HEK293 (cell line): ENCODE results near the gene ACTR3C.
"Not testable (repeated sequence)": the region's sequence is repeated elsewhere in the genome, so short reads cannot be mapped to it uniquely, and the experiment has no call there.

Source experiments
- EGR2 ChIP-seq: fragments of 450-650 bp; formaldehyde crosslinking; IDR thresholded peaks from 2 replicates; pipeline ENCODE4 v1.5.1; 2016; ENCODE audit warnings: low read depth, missing biosample characterization, missing genetic modification characterization
- KLF1 ChIP-seq: fragments of 450-650 bp; formaldehyde crosslinking; IDR thresholded peaks from 2 replicates; pipeline ENCODE4 v1.5.1; 2016; ENCODE audit warnings: missing biosample characterization, missing genetic modification characterization
- MYNN ChIP-seq: fragments of 450-650 bp; formaldehyde crosslinking; IDR thresholded peaks from 2 replicates; pipeline ENCODE4 v1.5.1; 2016; ENCODE audit warnings: missing biosample characterization, missing genetic modification characterization, borderline replicate concordance
- PRDM6 ChIP-seq: fragments of 450-650 bp; formaldehyde crosslinking; IDR thresholded peaks from 2 replicates; pipeline ENCODE4 v1.5.1; 2017; ENCODE audit warnings: missing biosample characterization, missing genetic modification characterization
- RBAK ChIP-seq: fragments of 450-650 bp; formaldehyde crosslinking; IDR thresholded peaks from 2 replicates; pipeline ENCODE4 v1.5.1; 2016; ENCODE audit warnings: missing biosample characterization, missing genetic modification characterization
- ZBTB1 ChIP-seq: fragments of 450-650 bp; formaldehyde crosslinking; IDR thresholded peaks from 2 replicates; pipeline ENCODE4 v1.5.1; 2016; ENCODE audit warnings: missing biosample characterization, missing genetic modification characterization
- ZBTB10 ChIP-seq: fragments of 450-650 bp; formaldehyde crosslinking; IDR thresholded peaks from 2 replicates; pipeline ENCODE4 v1.5.1; 2016; ENCODE audit warnings: missing biosample characterization, missing genetic modification characterization
- ZFP37 ChIP-seq: fragments of 450-650 bp; formaldehyde crosslinking; IDR thresholded peaks from 2 replicates; pipeline ENCODE4 v1.5.1; 2016; ENCODE audit warnings: missing biosample characterization, missing genetic modification characterization
- ZNF146 ChIP-seq: fragments of 450-650 bp; formaldehyde crosslinking; IDR thresholded peaks from 2 replicates; pipeline ENCODE4 v1.5.1; 2016; ENCODE audit warnings: missing biosample characterization, missing genetic modification characterization
- ZNF292 ChIP-seq: fragments of 450-650 bp; formaldehyde crosslinking; IDR thresholded peaks from 2 replicates; pipeline ENCODE4 v1.5.1; 2016; ENCODE audit warnings: low read depth, missing biosample characterization, missing genetic modification characterization, borderline replicate concordance
- ZNF510 ChIP-seq: fragments of 450-650 bp; formaldehyde crosslinking; IDR thresholded peaks from 2 replicates; pipeline ENCODE4 v1.5.1; 2018; ENCODE audit warnings: mild to moderate bottlenecking, missing genetic modification characterization, missing biosample characterization; ENCODE audit not compliant: insufficient replicate concordance
- TF ChIP-seq, protein P1 (sequence below): fragments of 450-650 bp; formaldehyde crosslinking; IDR thresholded peaks from 2 replicates; pipeline ENCODE4 v1.5.1; 2016; ENCODE audit warnings: missing biosample characterization, missing genetic modification characterization

DNA sequence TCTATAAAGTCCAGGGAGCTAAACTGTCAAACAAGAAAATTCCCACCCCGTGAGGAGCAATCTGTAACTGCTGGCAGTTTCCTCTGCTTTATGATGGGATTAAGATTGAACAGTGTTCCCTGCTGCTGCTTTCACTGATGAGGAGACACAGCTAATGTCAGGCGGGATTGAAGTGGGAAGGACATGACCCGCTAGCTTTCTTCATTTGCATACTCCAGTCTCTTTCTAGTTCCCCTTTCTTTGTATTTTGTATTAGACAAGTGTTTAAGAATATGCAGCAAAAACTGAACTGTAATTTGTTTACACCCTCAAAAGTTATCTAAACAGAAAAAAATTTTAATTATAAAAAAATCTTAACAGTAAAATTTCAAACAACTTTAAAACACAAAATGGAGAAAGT, 40.2 kb downstream of the ACTR3C start:
- not testable (repeated sequence) for TF ChIP-seq ZNF146 (tag by site-specific recombination); PRDM6; EGR2 (tag by site-specific recombination); RBAK (tag by site-specific recombination); ZNF292; ZBTB1 (tag by site-specific recombination); ZNF510 (tag by site-specific recombination); KLF1 (tag by site-specific recombination); ZFP37; ZBTB10 (tag by site-specific recombination); MYNN (tag by site-specific recombination)
- TF ChIP-seq, protein P1, sequence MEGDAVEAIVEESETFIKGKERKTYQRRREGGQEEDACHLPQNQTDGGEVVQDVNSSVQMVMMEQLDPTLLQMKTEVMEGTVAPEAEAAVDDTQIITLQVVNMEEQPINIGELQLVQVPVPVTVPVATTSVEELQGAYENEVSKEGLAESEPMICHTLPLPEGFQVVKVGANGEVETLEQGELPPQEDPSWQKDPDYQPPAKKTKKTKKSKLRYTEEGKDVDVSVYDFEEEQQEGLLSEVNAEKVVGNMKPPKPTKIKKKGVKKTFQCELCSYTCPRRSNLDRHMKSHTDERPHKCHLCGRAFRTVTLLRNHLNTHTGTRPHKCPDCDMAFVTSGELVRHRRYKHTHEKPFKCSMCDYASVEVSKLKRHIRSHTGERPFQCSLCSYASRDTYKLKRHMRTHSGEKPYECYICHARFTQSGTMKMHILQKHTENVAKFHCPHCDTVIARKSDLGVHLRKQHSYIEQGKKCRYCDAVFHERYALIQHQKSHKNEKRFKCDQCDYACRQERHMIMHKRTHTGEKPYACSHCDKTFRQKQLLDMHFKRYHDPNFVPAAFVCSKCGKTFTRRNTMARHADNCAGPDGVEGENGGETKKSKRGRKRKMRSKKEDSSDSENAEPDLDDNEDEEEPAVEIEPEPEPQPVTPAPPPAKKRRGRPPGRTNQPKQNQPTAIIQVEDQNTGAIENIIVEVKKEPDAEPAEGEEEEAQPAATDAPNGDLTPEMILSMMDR (tag by site-specific recombination): not testable (repeated sequence)
